Thyroid gland (tissue), 4 donors: Measurements from ENCODE around the gene BRMS1. TPM values are rescaled to one million over a fixed set of nuclear protein-coding genes. Genes with fewer than 3 reads are reported as not detected.
A peak's percentile ranks its signal among the peaks of the same experiment; 100 is the strongest.

ENCODE experiments used
- DNase-seq, 2 donors: peaks; one replicate each; pipeline ENCODE4 v3.0.0-alpha.2; 2019
- H3K27ac ChIP-seq, 3 donors: fragments of 200-600 bp; sonication (generic); 1 replicate in 2 of 3; 2 replicates in 1 of 3; pipeline ENCODE4 v1.5.1; 2016 to 2019; ENCODE audit warnings: mild to moderate bottlenecking in 1 of 3, moderate library complexity in 1 of 3
- H3K27me3 ChIP-seq: fragments of 200-600 bp; sonication (generic); one replicate; pipeline ENCODE4 v1.5.1; 2019
- H3K36me3 ChIP-seq, 2 donors: fragments of 200-600 bp; sonication (generic); one replicate each; pipeline ENCODE4 v1.5.1; 2016 to 2019
- H3K4me1 ChIP-seq, 2 donors: fragments of 200-600 bp; sonication (generic); one replicate each; pipeline ENCODE4 v1.5.1; 2017 to 2019
- H3K4me3 ChIP-seq, 3 donors: fragments of 200-600 bp; sonication (generic); replicated peaks in 1 of 3; 1 replicate in 2 of 3; 2 replicates in 1 of 3; pipeline ENCODE4 v1.5.1; 2016; ENCODE audit warnings: mild to moderate bottlenecking in 1 of 3
- H3K9me3 ChIP-seq: fragments of 200-600 bp; sonication (generic); one replicate; pipeline ENCODE4 v1.5.1; 2017
- POLR2A ChIP-seq, 2 donors: fragments of 450-650 bp; IDR thresholded peaks; one replicate each; pipeline ENCODE4 v1.6.1; 2017; ENCODE audit warnings: antibody characterized with exemption in 2 of 2, mild to moderate bottlenecking in 2 of 2, moderate library complexity in 1 of 2
- WGBS, 2 donors: methylation state at CpG; one replicate each; pipeline ENCODE4 v1.1.5; 2017; 5-methylcytosine and 5-hydroxymethylcytosine counted together
- intact Hi-C: fragments of 100-400 bp; cut with DNase I; formaldehyde crosslinking; loops from one replicate; pipeline ENCODE4 v1.15.1; 2023
- total RNA-seq, 4 donors: library from RNA; depleted of rRNA; stranded (reverse); fragments of >200 nt; gene quantifications; one replicate each; pipeline ENCODE4 v1.2.3, GENCODE V29; 2016
- TF ChIP-seq, protein P1 (sequence below), 6 experiments: fragments of 200-600 bp in 3 of 6; fragments of 450-650 bp in 3 of 6; sonication (generic) in 3 of 6; IDR thresholded peaks; one replicate each; pipeline ENCODE4 v1.5.1; 2016 to 2019; ENCODE audit warnings: antibody characterized with exemption in 6 of 6, mild to moderate bottlenecking in 2 of 6, inconsistent platforms in 1 of 6, moderate library complexity in 1 of 6

The BRMS1 gene
- total RNA-seq, 4 donors from 2014 or later = 41.4 to 64.4 (median 53.8) TPM

GRCh38 chr11:66334605-66335442, 10.1 kb downstream of the BRMS1 start:
- Histone ChIP-seq H3K27me3 (no peaks in the 10 kb centered on the region), H3K4me1 (peaks cover 7 to 24% of the 10 kb centered on the region in 2 donors), H3K4me3 (peak overlapping the region in 1 of 3 donors; percentile 26), H3K9me3 (no peaks in the 10 kb centered on the region), H3K27ac (no peak overlapping the region), H3K36me3 (peaks cover 9 to 13% of the 10 kb centered on the region in 2 donors)
- no peak for DNase-seq
- 77 to 81% methylated on average over 15 to 23 of the region's 42 CpGs for WGBS, 2 donors
- no peak for TF ChIP-seq POLR2A (IDR thresholded peaks at IDR 0.05)
- TF ChIP-seq, protein P1, sequence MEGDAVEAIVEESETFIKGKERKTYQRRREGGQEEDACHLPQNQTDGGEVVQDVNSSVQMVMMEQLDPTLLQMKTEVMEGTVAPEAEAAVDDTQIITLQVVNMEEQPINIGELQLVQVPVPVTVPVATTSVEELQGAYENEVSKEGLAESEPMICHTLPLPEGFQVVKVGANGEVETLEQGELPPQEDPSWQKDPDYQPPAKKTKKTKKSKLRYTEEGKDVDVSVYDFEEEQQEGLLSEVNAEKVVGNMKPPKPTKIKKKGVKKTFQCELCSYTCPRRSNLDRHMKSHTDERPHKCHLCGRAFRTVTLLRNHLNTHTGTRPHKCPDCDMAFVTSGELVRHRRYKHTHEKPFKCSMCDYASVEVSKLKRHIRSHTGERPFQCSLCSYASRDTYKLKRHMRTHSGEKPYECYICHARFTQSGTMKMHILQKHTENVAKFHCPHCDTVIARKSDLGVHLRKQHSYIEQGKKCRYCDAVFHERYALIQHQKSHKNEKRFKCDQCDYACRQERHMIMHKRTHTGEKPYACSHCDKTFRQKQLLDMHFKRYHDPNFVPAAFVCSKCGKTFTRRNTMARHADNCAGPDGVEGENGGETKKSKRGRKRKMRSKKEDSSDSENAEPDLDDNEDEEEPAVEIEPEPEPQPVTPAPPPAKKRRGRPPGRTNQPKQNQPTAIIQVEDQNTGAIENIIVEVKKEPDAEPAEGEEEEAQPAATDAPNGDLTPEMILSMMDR (IDR thresholded peaks at IDR 0.05) = no peak
- intact Hi-C loops = no loop called here

DNA sequence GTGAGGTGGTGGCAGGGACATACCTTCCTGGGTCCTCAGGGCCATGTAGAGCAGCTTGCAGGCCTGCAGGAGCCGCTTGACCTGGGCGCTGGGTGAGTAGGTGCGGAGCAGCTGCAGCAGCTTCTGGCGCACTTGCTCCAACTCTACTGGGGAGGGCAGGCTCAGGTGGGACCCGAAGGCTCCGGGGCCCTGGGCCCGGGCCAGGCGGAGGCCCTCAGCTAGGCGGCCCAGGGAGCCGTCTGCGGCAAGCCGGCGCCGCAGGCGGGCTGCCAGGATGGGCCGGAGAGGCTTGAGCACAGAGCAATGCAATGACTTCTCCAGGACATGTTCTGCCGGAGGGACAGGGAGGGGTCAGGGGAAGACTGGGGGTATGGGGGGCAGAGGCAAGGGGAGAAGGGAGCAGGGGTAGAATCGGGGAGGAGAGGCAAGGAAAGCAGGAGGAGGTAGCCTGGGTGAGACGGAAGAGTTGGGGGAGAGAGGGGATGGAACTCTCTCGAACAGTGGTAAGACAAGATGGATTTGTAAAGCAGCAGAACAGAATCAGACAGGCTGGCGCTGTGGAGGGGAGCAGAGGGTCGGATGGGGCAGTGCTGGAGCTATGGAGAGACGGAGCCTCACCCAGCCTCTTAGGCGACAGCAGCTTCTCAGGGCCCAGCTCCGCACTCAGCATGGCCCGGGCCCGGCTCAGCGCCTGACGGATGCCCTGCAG, 10.9 kb downstream of the BRMS1 start:
- Histone ChIP-seq H3K36me3 (peaks cover 6% of the 10 kb centered on the region in 2 donors), H3K27me3 (no peaks in the 10 kb centered on the region), H3K9me3 (no peaks in the 10 kb centered on the region), H3K27ac (no peak overlapping the region), H3K4me3 (no peak overlapping the region), H3K4me1 (peaks cover 7 to 24% of the 10 kb centered on the region in 2 donors)
- no peak for TF ChIP-seq POLR2A (IDR thresholded peaks at IDR 0.05)
- TF ChIP-seq, protein P1 (IDR thresholded peaks at IDR 0.05) = no peak
- no peak for DNase-seq
- intact Hi-C loops = no loop called here
- WGBS, 2 donors = 78 to 83% methylated on average over 21 to 25 of the region's 29 CpGs

GRCh38 chr11:66333220-66333877, 11.6 kb downstream of the BRMS1 start:
- intact Hi-C loops = no loop called here
- 90 to 94% methylated on average over 6 to 7 of the region's 19 CpGs for WGBS, 2 donors
- TF ChIP-seq, protein P1 (IDR thresholded peaks at IDR 0.05) = no peak
- no peak for TF ChIP-seq POLR2A (IDR thresholded peaks at IDR 0.05)
- H3K9me3 ChIP-seq = no peaks in the 10 kb centered on the region
- H3K4me3 ChIP-seq = no peak overlapping the region
- no peak overlapping the region for H3K27ac ChIP-seq
- no peak for DNase-seq
- H3K4me1 ChIP-seq = peaks cover 7 to 29% of the 10 kb centered on the region in 2 donors
- peaks cover under 1 to 6% of the 10 kb centered on the region in 2 donors for H3K36me3 ChIP-seq
- no peaks in the 10 kb centered on the region for H3K27me3 ChIP-seq

- H3K4me1 ChIP-seq = peaks cover 7 to 36% of the 10 kb centered on the region in 2 donors
- no peak overlapping the region for H3K27ac ChIP-seq
- no peaks in the 10 kb centered on the region for H3K27me3 ChIP-seq
- no peak overlapping the region for H3K4me3 ChIP-seq
- H3K9me3 ChIP-seq = no peaks in the 10 kb centered on the region
- peaks cover 0 to 3% of the 10 kb centered on the region in 2 donors for H3K36me3 ChIP-seq
- 81 to 85% methylated on average over 12 to 18 of the region's 18 CpGs for WGBS, 2 donors
- no peak for DNase-seq
- TF ChIP-seq POLR2A (IDR thresholded peaks at IDR 0.05) = no peak
- TF ChIP-seq, protein P1 (IDR thresholded peaks at IDR 0.05) = no peak
- intact Hi-C loops = no loop called here
Observed at GRCh38 chr11:66332371-66333219, 12.3 kb downstream of the BRMS1 start.
